ENCODE results near the gene SHC4. TPM values are rescaled to one million over a fixed set of nuclear protein-coding genes. Genes with fewer than 3 reads are reported as not detected.

The SHC4 gene
- polyA plus RNA-seq, 1 donor (not counting 4 experiments of a cell fraction or from before 2014, with no cell fraction given): 0.94 TPM

DNA sequence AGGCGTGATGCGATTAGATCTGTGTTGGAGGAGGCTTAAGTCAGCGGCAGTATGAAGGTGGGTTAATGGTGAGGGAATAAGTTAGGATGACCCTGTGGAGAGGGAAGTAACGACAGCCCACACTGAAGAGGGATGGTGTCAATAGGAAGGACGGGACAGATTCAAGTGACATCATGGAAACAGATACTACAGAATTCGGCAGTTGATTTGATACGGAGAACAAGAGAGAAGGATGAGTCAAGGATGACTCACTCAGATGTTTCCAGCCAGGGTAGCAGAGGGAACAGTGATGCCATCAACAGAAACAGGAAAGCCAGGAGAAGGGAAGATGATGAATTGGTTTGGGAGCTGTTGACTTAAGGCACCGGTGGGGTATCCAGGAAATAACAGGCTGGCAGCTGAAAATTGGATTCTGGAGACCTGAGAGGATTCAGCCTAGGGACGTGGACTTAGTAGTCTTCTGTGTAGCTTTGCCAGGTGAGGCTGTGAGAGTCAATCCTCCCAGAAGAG lies 38.0 kb downstream of the SHC4 start:
- Histone ChIP-seq H3K9ac (ENCODE audit: control insufficient read depth, extremely low read depth, insufficient read depth, low read length) (no peak overlapping the region), H4K20me1 (ENCODE audit: control insufficient read depth, extremely low read depth, insufficient read depth, low read length) (no peaks in the 10 kb centered on the region), H3K27ac (ENCODE audit: control insufficient read depth, insufficient read depth, low read length) (no peak overlapping the region), H3K79me2 (ENCODE audit: control insufficient read depth, insufficient read depth, low read length) (no peaks in the 10 kb centered on the region), H3K27me3 (ENCODE audit: control insufficient read depth, extremely low read depth, insufficient read depth, low read length) (no peaks in the 10 kb centered on the region), H3K36me3 (ENCODE audit: control insufficient read depth in 2 of 2, extremely low read depth in 1 of 2, insufficient read depth in 2 of 2, low read length in 2 of 2) (no peaks in the 10 kb centered on the region), H3K9me1 (ENCODE audit: control insufficient read depth, extremely low read depth, insufficient read depth, low read length) (no peaks in the 10 kb centered on the region), H2AFZ (ENCODE audit: control insufficient read depth, low read length) (no peak overlapping the region), H3K9me3 (ENCODE audit: control insufficient read depth, low read depth, low read length) (no peaks in the 10 kb centered on the region), H3K4me1 (ENCODE audit: control insufficient read depth, extremely low read depth, insufficient read depth, low read length) (peaks cover 4% of the 10 kb centered on the region), H3K4me3 (ENCODE audit: control insufficient read depth in 2 of 3, extremely low read depth in 1 of 3, insufficient read depth in 2 of 3, low read depth in 1 of 3, low read length in 3 of 3) (no peak overlapping the region), H3K4me2 (ENCODE audit: control insufficient read depth, extremely low read depth, insufficient read depth, low read depth, low read length) (no peak overlapping the region)
- TF ChIP-seq EZH2 (IDR thresholded peaks at IDR 0.05; ENCODE audit: low read length): no peak
- TF ChIP-seq, protein P1, sequence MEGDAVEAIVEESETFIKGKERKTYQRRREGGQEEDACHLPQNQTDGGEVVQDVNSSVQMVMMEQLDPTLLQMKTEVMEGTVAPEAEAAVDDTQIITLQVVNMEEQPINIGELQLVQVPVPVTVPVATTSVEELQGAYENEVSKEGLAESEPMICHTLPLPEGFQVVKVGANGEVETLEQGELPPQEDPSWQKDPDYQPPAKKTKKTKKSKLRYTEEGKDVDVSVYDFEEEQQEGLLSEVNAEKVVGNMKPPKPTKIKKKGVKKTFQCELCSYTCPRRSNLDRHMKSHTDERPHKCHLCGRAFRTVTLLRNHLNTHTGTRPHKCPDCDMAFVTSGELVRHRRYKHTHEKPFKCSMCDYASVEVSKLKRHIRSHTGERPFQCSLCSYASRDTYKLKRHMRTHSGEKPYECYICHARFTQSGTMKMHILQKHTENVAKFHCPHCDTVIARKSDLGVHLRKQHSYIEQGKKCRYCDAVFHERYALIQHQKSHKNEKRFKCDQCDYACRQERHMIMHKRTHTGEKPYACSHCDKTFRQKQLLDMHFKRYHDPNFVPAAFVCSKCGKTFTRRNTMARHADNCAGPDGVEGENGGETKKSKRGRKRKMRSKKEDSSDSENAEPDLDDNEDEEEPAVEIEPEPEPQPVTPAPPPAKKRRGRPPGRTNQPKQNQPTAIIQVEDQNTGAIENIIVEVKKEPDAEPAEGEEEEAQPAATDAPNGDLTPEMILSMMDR (optimal IDR thresholded peaks at IDR 0.05 in 1 of 3, IDR thresholded peaks at IDR 0.05 in 1 of 3, conservative IDR thresholded peaks at IDR 0.05 in 1 of 3; ENCODE audit: extremely low read depth in 1 of 3, insufficient read depth in 2 of 3, low read length in 3 of 3): no peak
- DNase-seq (ENCODE audit: low read depth, low spot score) (peak; percentile 66), FAIRE-seq (peak; percentile 97)
- dilution Hi-C loops (cut with MboI; ENCODE audit: extremely low pct_ligation_motif_present, low sequenced_read_pairs): no loop called here

DNA sequence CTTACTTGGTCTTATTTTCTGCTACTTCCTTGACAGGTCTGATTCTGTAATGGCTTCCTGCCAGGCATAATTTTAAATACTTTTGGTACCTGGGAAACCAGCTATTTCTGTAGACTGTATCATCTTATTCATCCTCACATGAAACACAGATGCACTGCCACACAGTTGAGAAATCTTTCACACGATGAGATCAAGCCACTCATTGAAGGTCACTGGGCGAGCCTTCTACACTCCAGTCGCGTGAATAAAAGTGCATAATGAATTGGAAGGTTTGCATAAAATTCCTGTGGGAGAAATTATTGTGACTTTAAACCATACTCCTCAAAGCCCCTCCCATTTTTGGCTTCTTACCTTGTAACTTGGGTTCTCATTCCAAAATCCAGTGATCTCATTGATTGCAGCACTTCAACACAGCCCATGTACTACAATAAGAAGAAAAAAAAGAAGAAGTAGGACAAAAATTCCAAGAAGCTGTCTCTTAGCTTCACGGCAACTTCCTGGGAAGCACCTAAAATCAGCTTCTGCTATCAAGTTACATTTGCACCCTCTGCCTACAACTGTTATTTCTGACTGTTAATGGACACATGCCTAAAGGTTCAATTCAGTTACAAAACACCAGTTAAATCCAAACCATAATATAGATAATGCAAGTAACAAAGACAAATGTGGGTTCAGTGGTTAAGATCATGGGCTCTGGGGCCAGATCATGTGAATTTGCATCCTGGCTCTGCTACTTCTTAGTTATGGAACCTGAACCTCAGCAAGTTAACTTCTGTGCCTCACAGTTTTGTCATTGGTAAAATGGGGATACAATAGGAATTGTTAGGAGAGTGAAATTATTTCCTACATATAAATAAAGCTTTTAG lies 39.0 kb downstream of the SHC4 start:
- Histone ChIP-seq H3K9me1 (ENCODE audit: control insufficient read depth, extremely low read depth, insufficient read depth, low read length) (no peaks in the 10 kb centered on the region), H3K36me3 (ENCODE audit: control insufficient read depth in 2 of 2, extremely low read depth in 1 of 2, insufficient read depth in 2 of 2, low read length in 2 of 2) (no peaks in the 10 kb centered on the region), H4K20me1 (ENCODE audit: control insufficient read depth, extremely low read depth, insufficient read depth, low read length) (no peaks in the 10 kb centered on the region), H2AFZ (ENCODE audit: control insufficient read depth, low read length) (no peak overlapping the region), H3K79me2 (ENCODE audit: control insufficient read depth, insufficient read depth, low read length) (no peaks in the 10 kb centered on the region), H3K4me1 (ENCODE audit: control insufficient read depth, extremely low read depth, insufficient read depth, low read length) (peaks cover 4% of the 10 kb centered on the region), H3K9ac (ENCODE audit: control insufficient read depth, extremely low read depth, insufficient read depth, low read length) (no peak overlapping the region), H3K4me3 (ENCODE audit: control insufficient read depth in 2 of 3, extremely low read depth in 1 of 3, insufficient read depth in 2 of 3, low read depth in 1 of 3, low read length in 3 of 3) (no peak overlapping the region), H3K4me2 (ENCODE audit: control insufficient read depth, extremely low read depth, insufficient read depth, low read depth, low read length) (no peak overlapping the region), H3K27ac (ENCODE audit: control insufficient read depth, insufficient read depth, low read length) (no peak overlapping the region), H3K27me3 (ENCODE audit: control insufficient read depth, extremely low read depth, insufficient read depth, low read length) (no peaks in the 10 kb centered on the region), H3K9me3 (ENCODE audit: control insufficient read depth, low read depth, low read length) (no peaks in the 10 kb centered on the region)
- dilution Hi-C loops (cut with MboI; ENCODE audit: extremely low pct_ligation_motif_present, low sequenced_read_pairs): no loop called here
- DNase-seq (ENCODE audit: low read depth, low spot score): no peak
- TF ChIP-seq, protein P1 (optimal IDR thresholded peaks at IDR 0.05 in 1 of 3, IDR thresholded peaks at IDR 0.05 in 1 of 3, conservative IDR thresholded peaks at IDR 0.05 in 1 of 3; ENCODE audit: extremely low read depth in 1 of 3, insufficient read depth in 2 of 3, low read length in 3 of 3): no peak
- no peak for TF ChIP-seq EZH2 (IDR thresholded peaks at IDR 0.05; ENCODE audit: low read length)
- FAIRE-seq: no peak
